ENCODE results near the gene UTP18. TPM values are rescaled to one million over a fixed set of nuclear protein-coding genes. Genes with fewer than 3 reads are reported as not detected.

The UTP18 gene
- total and polyA plus RNA-seq, 2 of the 13 experiments (the other 11 are each of a cell fraction or from before 2014, with no cell fraction given), result 35.2 to 104 TPM

DNA sequence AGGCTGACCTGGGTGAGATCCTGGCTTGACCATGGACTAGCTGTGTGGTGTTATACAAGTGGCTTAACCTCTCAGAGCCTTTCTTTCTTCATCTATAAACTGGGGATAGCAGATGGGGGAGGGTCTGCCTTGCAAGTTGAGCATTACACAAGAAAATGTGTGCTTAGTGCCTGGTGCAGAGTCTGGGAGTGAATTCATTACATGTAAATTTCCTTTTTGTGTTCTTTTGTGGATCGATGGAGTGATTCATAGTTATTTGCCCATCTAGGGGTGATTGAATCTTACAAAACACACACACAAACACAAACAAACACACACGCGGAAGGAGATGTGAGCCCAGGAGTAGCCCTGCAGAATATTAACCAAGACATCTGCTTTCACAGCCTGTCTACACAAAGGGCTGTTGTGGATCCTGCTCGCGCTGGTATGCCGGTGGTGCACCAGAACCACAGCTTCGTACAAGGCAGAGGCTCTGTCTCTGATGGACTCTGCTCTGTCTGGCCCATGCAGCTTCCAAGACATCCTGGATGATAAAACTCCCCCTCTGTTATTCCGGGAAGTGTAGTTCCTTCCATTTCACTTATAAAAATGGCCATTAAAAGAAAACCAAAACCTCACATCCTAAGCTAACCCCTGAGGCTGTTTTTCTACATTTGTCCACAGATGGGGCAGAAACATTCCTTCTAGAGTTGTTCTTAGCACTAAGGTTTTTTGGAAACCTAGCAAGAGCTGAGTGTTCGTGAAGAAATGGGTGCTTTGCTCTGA is 86.1 kb downstream of the UTP18 start (continued):
- TF ChIP-seq FOXP4 (CRISPR knock-in tag; IDR thresholded peaks at IDR 0.05) (peak; percentile 92), KAT7 (CRISPR knock-in tag; IDR thresholded peaks at IDR 0.05; ENCODE audit: borderline replicate concordance) (no peak), MXD3 (CRISPR knock-in tag; IDR thresholded peaks at IDR 0.05) (no peak), FLYWCH1 (CRISPR knock-in tag; IDR thresholded peaks at IDR 0.05) (no peak), ZFP36L1 (CRISPR knock-in tag; IDR thresholded peaks at IDR 0.05) (no peak), NR2F6 (IDR thresholded peaks at IDR 0.05) (no peak), NR2F6 (CRISPR knock-in tag; IDR thresholded peaks at IDR 0.05) (no peak), ZMYM2 (CRISPR knock-in tag; IDR thresholded peaks at IDR 0.05) (no peak), ZNF607 (CRISPR knock-in tag; IDR thresholded peaks at IDR 0.05; ENCODE audit: borderline replicate concordance) (no peak), MYPOP (CRISPR knock-in tag; IDR thresholded peaks at IDR 0.05) (no peak), TCF7 (IDR thresholded peaks at IDR 0.05; ENCODE audit: low read depth) (peak; percentile 22; the same call in 1 of the 2 replicates), SP1 (IDR thresholded peaks at IDR 0.05) (no peak), SP1 (CRISPR knock-in tag; IDR thresholded peaks at IDR 0.05) (no peak), ZNF501 (CRISPR knock-in tag; IDR thresholded peaks at IDR 0.05) (no peak), STAT5B (CRISPR knock-in tag; IDR thresholded peaks at IDR 0.05) (no peak), KAT2B (IDR thresholded peaks at IDR 0.05; ENCODE audit: borderline replicate concordance, low read depth, low read length) (no peak), TRAFD1 (CRISPR knock-in tag; IDR thresholded peaks at IDR 0.05; ENCODE audit: borderline replicate concordance) (no peak), U2AF2 (IDR thresholded peaks at IDR 0.05; ENCODE audit: low read depth, low read length) (no peak), ZNF766 (CRISPR knock-in tag; IDR thresholded peaks at IDR 0.05; ENCODE audit: borderline replicate concordance) (no peak), HMG20A (CRISPR knock-in tag; IDR thresholded peaks at IDR 0.05; ENCODE audit: borderline replicate concordance) (peak; percentile 67), TRIM24 (CRISPR knock-in tag; IDR thresholded peaks at IDR 0.05) (no peak), SMYD3 (CRISPR knock-in tag; IDR thresholded peaks at IDR 0.05) (peak; percentile 77; the same call in 1 of the 2 replicates), ZNF124 (CRISPR knock-in tag; IDR thresholded peaks at IDR 0.05) (peak; percentile 64; the same call in 1 of the 2 replicates), XBP1 (CRISPR knock-in tag; IDR thresholded peaks at IDR 0.05) (no peak), IRX3 (CRISPR knock-in tag; IDR thresholded peaks at IDR 0.05; ENCODE audit: borderline replicate concordance, low read depth) (no peak), SATB2 (CRISPR knock-in tag; IDR thresholded peaks at IDR 0.05) (no peak), ZBTB38 (CRISPR knock-in tag; IDR thresholded peaks at IDR 0.05) (no peak)

Measured in HepG2 (cell line).